Adrenal gland (tissue), 12 donors: ENCODE measurements around the gene BRD7. TPM values are rescaled to one million over a fixed set of nuclear protein-coding genes. Genes with fewer than 3 reads are reported as not detected.
A peak's percentile ranks its signal among the peaks of the same experiment; 100 is the strongest.

Experiments used
- DNase-seq, 7 donors: peaks; one replicate each; pipeline ENCODE4 v3.0.0-alpha.2; 2019 to 2020
- H3K27ac ChIP-seq, 5 donors: fragments of 200-600 bp; sonication (generic) in 4 of 5; 1 replicate in 3 of 5; 2 replicates in 2 of 5; pipeline versions ENCODE4 v1.5.1 to v1.8.0; 2016 to 2020; ENCODE audit warnings: mild to moderate bottlenecking in 1 of 5
- H3K27me3 ChIP-seq: fragments of 200-600 bp; 2 replicates; pipeline ENCODE4 v1.8.0; 2021
- H3K36me3 ChIP-seq, 2 donors: fragments of 200-600 bp; replicated peaks in 1 of 2; 1 replicate in 1 of 2; 2 replicates in 1 of 2; pipeline versions ENCODE4 v1.5.1 to v1.8.0; 2018 to 2022
- H3K4me1 ChIP-seq, 2 donors: fragments of 200-600 bp; replicated peaks in 1 of 2; 1 replicate in 1 of 2; 2 replicates in 1 of 2; pipeline versions ENCODE4 v1.5.1 to v1.8.0; 2018 to 2021
- H3K4me3 ChIP-seq, 4 donors: fragments of 200-600 bp; sonication (generic) in 3 of 4; one replicate each; pipeline ENCODE4 v1.5.1; 2016 to 2018
- H3K9me3 ChIP-seq, 3 donors: fragments of 200-600 bp; sonication (generic) in 1 of 3; replicated peaks in 1 of 3; 1 replicate in 2 of 3; 2 replicates in 1 of 3; pipeline versions ENCODE4 v1.5.1 to v1.8.0; 2016 to 2021
- POLR2A ChIP-seq, 2 donors: fragments of 450-650 bp; IDR thresholded peaks; one replicate each; pipeline ENCODE4 v1.6.1; 2017; ENCODE audit warnings: antibody characterized with exemption in 2 of 2, mild to moderate bottlenecking in 2 of 2, moderate library complexity in 1 of 2
- WGBS, 4 donors: extraction: QIAGEN DNeasy Blood & Tissue Kit in 2 of 4; methylation state at CpG; one replicate each; pipeline versions ENCODE4 v1.1.5 to v1.1.7; 2013 to 2017; 5-methylcytosine and 5-hydroxymethylcytosine counted together
- intact Hi-C, 2 donors: fragments of 100-400 bp; cut with DNase I; formaldehyde crosslinking; loops; one replicate each; pipeline versions ENCODE4 v1.14.1 to v1.15.0; 2022 to 2023
- polyA plus RNA-seq, 3 donors: library from polyadenylated mRNA; stranded (reverse); fragments of 200-250 nt in 2 of 3; fragments of 350-450 nt in 1 of 3; fragmentation: Illumina TruSeq in 1 of 3; extraction: RNeasy Lipid Tissue Mini Kit (QIAGEN cat#74804) in 1 of 3; gene quantifications; one replicate each; pipeline ENCODE4 v1.2.3, GENCODE V29; 2013 to 2014
- total RNA-seq, 9 donors: library from RNA; depleted of rRNA in 4 of 9; stranded (reverse); fragments of >200 nt in 4 of 9; fragments of 120-200 nt in 1 of 9; fragmentation: NEBNext Ultra II Directional in 1 of 9; extraction: Animal tissue kit (Norgen Biotek cat#: 25700) in 1 of 9; gene quantifications; one replicate each; pipeline versions ENCODE4 v1.1.0 to v1.2.4, GENCODE V29; 2013 to 2023
- TF ChIP-seq, protein P1 (sequence below), 6 experiments: fragments of 450-650 bp in 4 of 6; fragments of 200-600 bp in 2 of 6; sonication (generic) in 1 of 6; IDR thresholded peaks; 1 replicate in 5 of 6; 2 replicates in 1 of 6; pipeline versions ENCODE4 v1.5.1 to v1.8.0; 2016 to 2021; ENCODE audit warnings: antibody characterized with exemption in 6 of 6, mild to moderate bottlenecking in 2 of 6, moderate library complexity in 1 of 6
- donor health status: healthy with polysubstance abuse.
- donor health status: Bipolar disorder and iron deficiency.
- donor health status: DM: yes; HTN: yes; CAD: no.
- donor health status: DM: no; HTN: no; CAD: no.
- donor health status: DM: no; HTN: no; CAD: no.
- donor health status: DM: yes; HTN: yes; CAD: no.

Gene BRD7
- total and polyA plus RNA-seq, 12 donors, result 37.2 to 117 (median 58.7) TPM

- WGBS, 4 donors, result 81 to 84% (median 83%) methylated on average over 4 of the region's 4 CpGs
- no peaks in the 10 kb centered on the region for H3K27me3 ChIP-seq
- H3K36me3 ChIP-seq, result no peaks in the 10 kb centered on the region
- H3K27ac ChIP-seq, result peak overlapping the region in 1 of 5 donors; percentile 47
- no peak for DNase-seq
- H3K4me3 ChIP-seq, result no peak overlapping the region
- intact Hi-C loops, result loop anchor here (5.0 to 10.0 kb wide), 3 partner anchors 289 to 441 kb away; no protein-coding TSS in a partner anchor
- H3K4me1 ChIP-seq, result peaks cover 0 to 8% of the 10 kb centered on the region in 2 donors
- TF ChIP-seq POLR2A (IDR thresholded peaks at IDR 0.05), result no peak
- TF ChIP-seq, protein P1, sequence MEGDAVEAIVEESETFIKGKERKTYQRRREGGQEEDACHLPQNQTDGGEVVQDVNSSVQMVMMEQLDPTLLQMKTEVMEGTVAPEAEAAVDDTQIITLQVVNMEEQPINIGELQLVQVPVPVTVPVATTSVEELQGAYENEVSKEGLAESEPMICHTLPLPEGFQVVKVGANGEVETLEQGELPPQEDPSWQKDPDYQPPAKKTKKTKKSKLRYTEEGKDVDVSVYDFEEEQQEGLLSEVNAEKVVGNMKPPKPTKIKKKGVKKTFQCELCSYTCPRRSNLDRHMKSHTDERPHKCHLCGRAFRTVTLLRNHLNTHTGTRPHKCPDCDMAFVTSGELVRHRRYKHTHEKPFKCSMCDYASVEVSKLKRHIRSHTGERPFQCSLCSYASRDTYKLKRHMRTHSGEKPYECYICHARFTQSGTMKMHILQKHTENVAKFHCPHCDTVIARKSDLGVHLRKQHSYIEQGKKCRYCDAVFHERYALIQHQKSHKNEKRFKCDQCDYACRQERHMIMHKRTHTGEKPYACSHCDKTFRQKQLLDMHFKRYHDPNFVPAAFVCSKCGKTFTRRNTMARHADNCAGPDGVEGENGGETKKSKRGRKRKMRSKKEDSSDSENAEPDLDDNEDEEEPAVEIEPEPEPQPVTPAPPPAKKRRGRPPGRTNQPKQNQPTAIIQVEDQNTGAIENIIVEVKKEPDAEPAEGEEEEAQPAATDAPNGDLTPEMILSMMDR (IDR thresholded peaks at IDR 0.05), result no peak
- no peaks in the 10 kb centered on the region for H3K9me3 ChIP-seq
These were observed 4.5 kb upstream of the BRD7 start for GRCh38 chr16:50373345-50373701.

DNA sequence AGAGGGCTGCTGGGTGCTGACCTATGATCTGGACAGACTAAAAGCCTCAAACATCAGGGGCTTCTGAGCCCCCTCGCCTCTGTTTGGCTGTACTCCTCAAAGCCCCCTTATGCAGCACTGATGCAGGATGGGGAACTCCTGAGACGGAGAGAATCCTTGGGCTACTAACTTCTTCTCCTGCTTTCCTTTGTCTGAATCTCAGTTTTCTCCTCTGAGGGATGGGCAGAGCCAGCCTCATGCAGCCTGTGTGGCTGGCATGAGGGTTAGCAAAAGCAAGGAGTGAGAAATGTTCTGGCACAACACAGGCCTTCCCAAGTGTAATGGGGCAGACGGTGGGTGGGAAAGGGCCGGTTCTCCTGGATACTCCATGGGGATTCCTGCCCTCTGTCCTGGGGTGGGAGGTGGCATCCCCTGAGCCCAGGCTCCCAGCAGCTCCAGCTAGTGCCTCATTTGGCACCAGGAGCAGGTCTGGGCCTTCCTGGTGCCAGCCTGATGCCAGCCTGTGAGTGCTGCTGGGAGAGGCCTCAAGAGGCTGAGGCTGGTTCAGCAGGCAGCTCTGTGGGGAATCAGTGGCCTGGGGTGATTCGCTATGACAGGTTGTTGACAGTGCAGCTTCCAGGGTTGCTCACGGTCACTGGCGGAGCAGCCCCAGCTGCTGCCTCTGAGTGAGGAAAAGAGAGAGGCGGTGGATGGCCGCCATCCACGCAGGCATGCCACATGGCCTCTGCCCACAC, 4.0 kb upstream of the BRD7 start:
- H3K4me1 ChIP-seq, result peaks cover 3 to 10% of the 10 kb centered on the region in 2 donors
- H3K36me3 ChIP-seq, result no peaks in the 10 kb centered on the region
- peak overlapping the region in 1 of 5 donors; percentile 47 for H3K27ac ChIP-seq
- no peaks in the 10 kb centered on the region for H3K27me3 ChIP-seq
- H3K9me3 ChIP-seq, result no peaks in the 10 kb centered on the region
- WGBS, 4 donors, result 76 to 84% (median 80%) methylated on average over 9 to 10 of the region's 10 CpGs
- TF ChIP-seq POLR2A (IDR thresholded peaks at IDR 0.05), result no peak
- TF ChIP-seq, protein P1 (IDR thresholded peaks at IDR 0.05), result no peak
- H3K4me3 ChIP-seq, result no peak overlapping the region
- intact Hi-C loops, result loop anchor here (5.0 to 10.0 kb wide), 3 partner anchors 290 to 442 kb away; no protein-coding TSS in a partner anchor
- DNase-seq, result peak in 6 of 7 donors; percentile 30 to 87 (median 40)

- Histone ChIP-seq H3K27me3 (no peaks in the 10 kb centered on the region), H3K4me1 (peaks cover 7 to 17% of the 10 kb centered on the region in 2 donors), H3K9me3 (no peaks in the 10 kb centered on the region), H3K36me3 (no peaks in the 10 kb centered on the region), H3K4me3 (no peak overlapping the region), H3K27ac (peak overlapping the region in 1 of 5 donors; percentile 47)
- WGBS, 4 donors, result 37 to 52% (median 44%) methylated on average over 3 to 7 of the region's 7 CpGs
- intact Hi-C loops, result loop anchor here (5.0 to 10.0 kb wide), 3 partner anchors 290 to 443 kb away; no protein-coding TSS in a partner anchor
- peak; percentile 31 to 76 (median 44) for DNase-seq
- TF ChIP-seq POLR2A (IDR thresholded peaks at IDR 0.05), result no peak
- TF ChIP-seq, protein P1 (IDR thresholded peaks at IDR 0.05), result peak in 5 of 6 experiments; percentile 25 to 38 (median 36)
These were observed 3.3 kb upstream of the BRD7 start for GRCh38 chr16:50371936-50372595.

GRCh38 chr16:50371036-50371716, 2.4 kb upstream of the BRD7 start:
- peaks cover 0 to 3% of the 10 kb centered on the region in 2 donors for H3K36me3 ChIP-seq
- intact Hi-C loops, result loop anchor here (5.0 to 10.0 kb wide), 3 partner anchors 291 to 444 kb away; no protein-coding TSS in a partner anchor
- no peak overlapping the region for H3K27ac ChIP-seq
- no peaks in the 10 kb centered on the region for H3K27me3 ChIP-seq
- no peak for DNase-seq
- 88 to 96% (median 93%) methylated on average over 4 of the region's 4 CpGs for WGBS, 4 donors
- no peak for TF ChIP-seq POLR2A (IDR thresholded peaks at IDR 0.05)
- TF ChIP-seq, protein P1 (IDR thresholded peaks at IDR 0.05), result no peak
- no peak overlapping the region for H3K4me3 ChIP-seq
- H3K9me3 ChIP-seq, result no peaks in the 10 kb centered on the region
- H3K4me1 ChIP-seq, result peaks cover 7 to 26% of the 10 kb centered on the region in 2 donors
